Activated naive CD4-positive, alpha-beta T cell treated with Interleukin-2 at 50 U/mL for 16 hours (primary cell): ENCODE data around the gene DCLK2.

ENCODE experiments used
- DNase-seq: peaks from one replicate; pipeline ENCODE4 v3.0.0-alpha.2; 2020

DCLK2 gene

DNA sequence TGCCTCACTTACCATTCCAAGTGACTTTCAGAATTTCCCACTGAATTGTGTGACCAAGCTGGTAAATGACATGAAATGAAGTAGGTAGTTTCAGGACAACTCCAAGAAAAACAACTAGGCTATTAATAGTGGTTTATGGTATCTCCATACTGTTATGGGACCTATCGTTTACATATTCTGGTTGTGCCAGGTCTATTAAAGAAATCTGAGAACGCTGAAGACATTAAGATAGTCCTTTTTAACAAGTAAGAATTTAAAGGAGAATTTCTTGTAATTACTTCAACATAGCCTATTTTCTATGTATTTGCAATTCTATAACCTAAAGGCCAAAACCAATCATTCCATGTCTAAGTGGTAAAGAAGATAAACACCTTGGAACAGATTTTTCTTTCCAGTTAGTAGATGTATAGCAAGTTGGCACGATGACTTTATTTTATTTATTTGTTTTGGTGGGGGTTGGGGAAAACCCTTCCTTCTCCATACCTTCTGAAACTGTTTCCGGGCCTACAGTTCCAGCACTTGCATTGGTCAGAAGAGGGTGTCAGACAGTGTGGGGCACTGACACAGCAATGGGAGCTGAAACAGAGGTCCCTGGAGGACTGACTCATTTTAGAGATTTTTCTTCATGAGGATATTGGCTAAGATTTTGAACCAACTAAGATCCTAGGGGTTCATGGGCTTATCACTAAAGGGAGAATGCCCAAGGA, 7.6 kb upstream of the DCLK2 start:
- no peak for DNase-seq

DNA sequence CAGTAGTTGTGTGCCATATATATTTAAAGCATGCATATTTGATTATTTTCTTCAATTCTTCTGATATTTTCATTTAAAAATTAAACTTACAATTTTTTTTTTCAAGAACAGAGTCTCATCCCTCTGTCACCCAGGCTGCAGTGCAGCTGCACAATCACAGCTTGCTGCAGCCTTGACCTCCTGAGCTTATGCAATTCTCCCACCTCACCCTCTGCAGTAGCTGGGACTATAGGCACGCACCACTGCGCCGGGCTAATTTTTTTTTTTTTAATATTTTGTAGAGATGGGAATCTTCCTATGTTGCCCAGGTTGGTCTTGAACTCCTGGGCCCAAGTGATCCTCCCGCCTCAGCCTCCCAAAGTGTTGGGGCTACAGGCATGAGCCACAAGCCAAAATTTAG, 5.8 kb upstream of the DCLK2 start:
- no peak for DNase-seq

DNA sequence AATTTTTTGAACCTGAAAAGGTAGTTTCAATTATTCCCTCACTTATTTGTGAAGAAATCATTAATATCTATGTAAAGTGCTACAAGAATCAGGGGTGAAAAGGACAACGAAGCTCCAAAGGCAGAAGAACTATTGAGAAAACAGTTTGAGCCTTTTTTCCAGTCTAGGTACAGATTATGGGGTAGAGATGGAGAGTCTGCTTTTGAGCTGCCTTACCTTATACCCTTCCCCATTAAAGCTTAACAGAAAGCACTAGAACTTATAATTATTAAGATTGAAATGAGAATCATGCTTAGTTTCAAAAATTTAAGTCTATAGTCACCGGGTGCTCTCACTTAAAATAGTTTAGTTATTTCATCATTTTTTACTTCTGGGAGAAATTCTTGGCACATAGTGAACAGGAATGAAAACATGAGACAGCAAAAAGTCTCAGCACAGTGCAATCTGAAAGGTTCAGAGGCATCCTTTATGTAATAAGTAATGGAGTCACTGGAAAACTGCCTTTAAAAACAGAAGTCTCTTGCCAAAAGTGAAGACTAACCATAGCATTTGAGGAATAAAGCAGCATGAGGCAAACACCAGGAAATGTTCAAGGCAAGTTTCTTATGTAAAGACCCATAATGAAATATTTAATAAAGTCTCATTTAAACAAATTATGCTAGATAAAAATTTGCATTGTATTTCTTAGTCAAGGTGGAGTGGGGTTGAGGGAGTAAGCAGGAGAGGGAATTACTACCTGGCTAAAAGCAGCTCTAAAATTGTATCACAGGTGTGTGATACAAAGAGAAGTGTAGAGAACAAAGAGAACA, 5.1 kb upstream of the DCLK2 start:
- no peak for DNase-seq

DNA sequence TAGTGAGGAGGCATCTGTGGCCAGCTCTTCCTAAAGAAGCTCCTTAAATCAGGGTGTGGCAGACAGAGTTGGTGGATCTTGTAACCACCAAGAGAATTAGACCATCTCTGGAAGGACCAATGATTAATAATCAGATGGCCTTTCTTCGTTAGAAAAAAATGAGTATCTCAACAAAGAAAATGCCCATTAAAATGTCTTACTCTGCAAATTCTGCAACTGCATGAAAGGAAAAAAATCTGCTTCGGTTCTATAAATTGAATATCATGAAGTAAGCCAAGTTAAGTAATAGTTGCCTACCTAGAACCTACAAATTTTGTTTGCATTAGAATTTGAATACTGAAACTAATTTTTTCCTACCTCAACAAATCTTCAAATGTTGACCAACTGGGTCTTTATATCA, 4.2 kb upstream of the DCLK2 start:
- no peak for DNase-seq

DNA sequence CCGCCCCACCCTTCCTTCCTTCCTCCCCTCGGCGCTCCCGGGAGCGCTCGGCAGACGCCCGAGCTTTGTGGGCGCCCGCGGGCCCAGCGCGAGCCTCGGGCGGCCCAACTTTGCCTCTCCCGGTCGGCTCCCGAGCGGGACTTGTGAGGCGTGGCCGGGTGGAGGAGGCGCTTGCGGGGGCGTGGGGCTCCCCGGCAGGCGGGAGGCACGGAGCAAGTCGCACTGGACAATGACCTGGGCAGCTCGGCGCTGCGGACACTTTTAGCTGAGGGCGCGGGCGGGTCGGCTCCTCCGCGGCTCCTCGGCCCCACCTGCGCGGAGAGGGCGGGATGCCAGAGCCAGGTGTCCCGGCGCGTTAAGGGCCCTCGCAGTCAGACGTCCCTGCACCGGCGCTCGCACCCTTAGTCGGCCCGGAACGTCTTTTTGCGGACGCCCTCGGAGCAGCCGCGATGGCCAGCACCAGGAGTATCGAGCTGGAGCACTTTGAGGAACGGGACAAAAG, 385 bp downstream of the DCLK2 start:
- no peak for DNase-seq

DNA sequence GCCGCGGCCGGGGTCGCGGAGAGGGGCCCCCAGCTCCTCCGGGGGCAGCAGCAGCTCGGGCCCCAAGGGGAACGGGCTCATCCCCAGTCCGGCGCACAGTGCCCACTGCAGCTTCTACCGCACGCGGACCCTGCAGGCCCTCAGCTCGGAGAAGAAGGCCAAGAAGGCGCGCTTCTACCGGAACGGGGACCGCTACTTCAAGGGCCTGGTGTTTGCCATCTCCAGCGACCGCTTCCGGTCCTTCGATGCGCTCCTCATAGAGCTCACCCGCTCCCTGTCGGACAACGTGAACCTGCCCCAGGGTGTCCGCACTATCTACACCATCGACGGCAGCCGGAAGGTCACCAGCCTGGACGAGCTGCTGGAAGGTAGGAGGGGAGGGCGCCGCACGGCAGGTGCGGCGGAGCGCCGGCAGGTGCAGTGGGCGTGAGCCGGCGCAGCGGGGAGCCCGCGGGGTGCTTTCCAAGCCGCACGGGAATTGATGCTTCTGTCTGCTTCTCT, 886 bp downstream of the DCLK2 start:
- peak; percentile 9 for DNase-seq

DNA sequence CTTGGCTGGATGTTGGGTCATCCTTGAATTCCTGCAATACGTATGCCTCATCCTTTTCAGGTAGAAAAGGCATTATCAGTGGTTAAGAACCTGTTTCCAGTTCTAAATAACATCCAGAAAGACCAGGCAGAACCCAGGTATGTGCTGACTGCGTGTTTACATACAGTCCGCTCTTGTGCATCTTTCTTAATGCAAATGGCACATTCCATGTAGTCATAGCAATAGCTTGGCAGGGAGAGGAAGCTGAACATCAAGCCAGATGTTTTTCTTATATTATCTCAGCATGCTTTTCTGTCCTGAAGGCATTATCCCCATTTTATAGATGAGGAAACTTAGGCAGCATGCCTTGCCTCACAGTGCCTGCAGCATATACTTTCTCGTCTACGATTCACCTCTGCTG, 2.1 kb downstream of the DCLK2 start:
- no peak for DNase-seq

DNA sequence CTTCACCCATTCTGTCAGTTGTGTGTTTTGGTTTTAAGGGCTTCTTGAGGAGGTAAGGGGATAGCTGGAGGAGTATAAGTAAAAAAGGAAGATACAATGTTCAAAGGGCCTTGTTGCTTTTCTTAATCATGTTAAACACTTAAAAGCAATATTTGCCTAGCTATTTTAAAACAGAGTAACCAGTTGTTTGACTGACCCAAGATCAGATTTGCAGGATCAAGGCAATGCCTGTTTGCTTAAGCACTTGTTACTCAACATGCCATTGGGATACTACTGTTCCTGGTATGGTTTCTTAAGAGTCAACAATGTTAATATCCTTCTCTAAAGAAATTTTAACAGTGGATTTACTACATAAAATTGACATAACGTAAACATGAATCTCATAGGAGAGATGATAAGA, 2.6 kb downstream of the DCLK2 start:
- no peak for DNase-seq

DNA sequence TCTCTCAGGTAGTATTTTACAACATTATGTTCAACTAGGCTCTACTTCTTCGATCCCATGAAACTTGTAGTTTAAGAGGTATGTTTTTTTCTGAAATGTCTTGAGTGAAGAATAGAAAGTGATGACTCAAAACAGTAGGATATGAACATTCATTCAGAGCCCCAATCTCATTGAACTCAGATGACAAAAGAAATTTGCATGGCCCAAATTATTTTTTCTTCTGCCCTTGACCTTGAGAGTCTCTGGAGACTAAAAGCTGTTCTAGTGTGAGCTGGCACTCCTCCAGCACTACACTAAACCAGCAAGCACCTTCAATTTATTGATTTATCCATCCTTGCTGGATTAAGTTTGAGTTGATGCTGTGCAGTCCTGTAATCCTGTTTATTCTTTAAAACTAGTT, 4.0 kb downstream of the DCLK2 start:
- no peak for DNase-seq

DNA sequence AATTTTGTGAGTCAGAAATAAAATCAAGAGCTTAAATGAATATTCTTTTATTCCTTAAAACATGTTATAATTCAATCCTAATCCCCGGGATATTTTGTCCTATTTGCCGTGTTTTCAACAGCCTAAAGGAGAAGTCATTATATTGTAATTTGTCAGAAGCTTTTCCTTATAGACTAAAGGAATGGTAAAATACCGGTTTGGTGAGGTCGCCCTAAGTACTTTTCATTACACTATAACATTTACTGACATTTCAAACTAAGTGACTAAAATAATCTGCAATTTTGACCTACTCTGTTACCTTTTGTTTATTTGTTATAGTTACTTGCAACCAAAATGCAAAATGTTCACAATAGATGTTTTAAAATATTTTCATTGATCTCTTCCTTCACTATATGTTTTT, 8.8 kb downstream of the DCLK2 start:
- DNase-seq: no peak

DNA sequence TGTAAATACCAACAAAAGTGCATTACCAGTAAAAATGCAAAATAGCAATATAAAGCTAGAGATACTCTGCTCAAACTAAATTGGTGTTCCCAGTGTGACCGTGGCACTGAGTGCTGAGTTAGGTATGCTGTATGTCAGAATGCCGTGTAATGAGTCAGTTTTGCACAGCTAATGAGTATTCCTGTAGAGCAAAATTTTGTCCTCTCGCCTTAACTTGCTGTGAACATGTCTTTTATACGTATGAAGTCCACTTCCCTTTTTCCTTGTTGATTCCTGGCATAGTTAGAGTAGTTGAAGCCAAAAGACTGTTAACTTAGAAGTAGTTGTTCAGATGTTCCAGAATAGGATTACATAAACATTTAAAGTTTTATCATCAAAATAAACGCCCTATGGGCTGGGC, 11.5 kb downstream of the DCLK2 start:
- no peak for DNase-seq

DNA sequence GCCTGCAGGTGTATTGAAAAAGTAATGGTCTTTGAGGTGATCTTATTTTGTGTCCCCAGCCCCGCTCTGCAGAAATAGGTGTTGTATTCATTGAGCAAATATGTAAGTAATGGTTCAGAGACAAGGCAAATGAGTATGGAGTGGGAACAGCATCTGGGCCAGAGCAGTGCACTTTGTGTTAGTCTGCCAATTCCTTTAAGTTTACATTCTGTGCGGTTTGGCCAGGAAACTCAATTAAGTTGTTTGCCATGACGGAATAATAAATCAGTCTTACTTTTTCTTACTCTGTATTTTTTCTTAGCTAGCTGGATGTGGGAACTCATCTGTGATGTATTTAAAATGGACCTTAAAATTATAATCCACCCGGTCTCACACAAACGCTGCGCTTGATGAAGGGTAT, 12.6 kb downstream of the DCLK2 start:
- DNase-seq: no peak

DNA sequence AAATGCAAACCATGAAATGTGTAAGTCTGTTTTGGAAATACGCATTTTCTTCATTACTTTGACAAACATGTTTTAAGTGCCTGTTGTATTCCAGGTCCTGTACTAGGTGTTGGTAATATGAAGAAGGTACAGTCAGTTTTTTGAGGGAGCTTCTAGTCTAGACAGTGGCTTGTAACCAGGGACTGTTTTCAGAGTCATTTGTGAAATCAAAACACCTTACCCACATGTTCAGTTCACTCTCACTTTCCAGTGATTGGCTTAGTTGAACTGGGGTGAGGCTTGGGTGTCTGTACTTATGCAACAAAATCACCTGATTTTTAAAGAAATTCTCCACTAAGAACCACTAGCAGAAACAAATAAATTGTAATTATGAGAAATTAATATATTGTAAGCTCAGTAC, 16.4 kb downstream of the DCLK2 start:
- DNase-seq: no peak

DNA sequence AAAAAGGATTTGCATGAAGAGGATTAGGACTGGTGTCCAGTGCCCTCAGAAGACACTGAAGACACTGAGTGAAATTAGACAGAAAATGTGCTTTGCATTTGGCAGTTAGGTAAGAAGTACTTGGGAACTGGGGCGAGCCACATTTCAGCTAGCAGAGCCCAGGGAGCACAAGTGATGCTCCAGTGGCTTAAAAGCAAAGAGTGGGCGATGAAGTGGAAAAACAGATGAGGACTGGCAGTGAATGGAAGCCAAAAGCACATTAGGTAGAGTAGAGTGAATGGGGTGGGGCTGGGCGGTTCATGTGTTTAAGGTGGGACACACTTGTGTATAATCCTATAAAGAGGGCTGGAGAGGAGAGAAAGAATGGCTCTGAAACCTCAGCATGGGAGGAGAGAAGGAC, 18.4 kb downstream of the DCLK2 start:
- no peak for DNase-seq

DNA sequence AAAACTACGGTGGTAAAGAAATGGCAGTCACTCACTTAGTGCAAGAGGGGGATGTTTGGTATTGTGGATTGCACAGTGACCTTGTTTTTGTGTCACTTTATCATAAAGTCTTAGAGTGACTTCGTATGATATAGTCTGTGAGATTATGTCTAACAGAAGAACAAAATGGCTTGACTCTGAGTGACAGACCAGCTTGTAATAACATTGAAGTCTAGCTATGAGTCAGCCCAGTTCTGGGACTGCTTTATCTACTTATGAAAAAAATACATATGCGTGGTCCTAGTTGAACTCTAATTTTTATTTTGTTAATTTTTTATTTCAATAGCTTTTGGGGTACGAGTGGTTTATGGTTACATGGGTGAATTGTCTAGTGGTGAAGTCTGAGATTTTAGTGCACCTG, 20.0 kb downstream of the DCLK2 start:
- DNase-seq: no peak

DNA sequence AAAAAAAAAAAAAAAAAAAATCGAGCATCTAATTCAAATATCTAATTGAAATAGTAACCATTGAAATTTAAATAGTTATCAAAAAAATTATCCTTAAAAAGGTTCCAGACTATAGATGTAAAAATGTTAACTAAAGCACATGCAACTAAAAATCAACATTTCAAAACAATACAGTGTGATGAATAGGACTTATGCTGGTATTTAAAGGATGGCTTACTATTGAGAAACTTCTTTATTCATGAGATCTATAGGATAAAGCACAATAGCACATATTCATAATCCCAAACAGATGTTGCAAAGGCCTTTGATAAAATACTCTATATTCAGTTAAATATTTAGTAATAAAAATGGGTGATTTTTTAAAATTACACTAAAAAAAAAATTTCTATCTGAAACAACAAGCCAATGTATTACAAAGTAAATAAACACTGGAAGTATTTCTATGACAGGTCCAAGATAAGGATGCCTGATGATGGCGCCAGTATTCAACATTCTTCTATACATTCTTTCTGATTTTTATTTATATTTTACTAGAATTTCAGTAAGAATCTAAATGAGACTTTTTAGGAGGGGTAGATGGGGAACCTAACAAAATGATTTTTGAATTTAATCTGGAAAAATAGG, 26.3 kb downstream of the DCLK2 start:
- no peak for DNase-seq

DNA sequence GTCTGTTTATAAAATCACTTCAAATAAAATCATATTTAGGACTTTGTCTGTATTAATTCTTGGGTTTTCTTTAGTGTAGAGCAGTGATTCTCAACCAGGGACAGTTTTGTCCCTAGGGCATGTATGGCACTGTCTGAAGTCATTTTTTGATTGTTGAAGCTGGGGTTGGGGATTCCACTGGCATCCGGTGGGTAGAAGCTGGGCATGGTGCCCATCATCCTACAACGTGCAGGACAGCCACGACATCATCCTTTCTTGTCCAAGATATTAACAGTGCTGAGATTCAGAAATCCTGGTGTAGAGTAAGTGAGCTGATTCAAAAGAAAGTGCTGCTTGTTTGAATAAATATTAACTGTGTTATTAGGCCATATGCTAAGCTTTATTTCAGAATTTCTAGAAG, 28.6 kb downstream of the DCLK2 start:
- no peak for DNase-seq

DNA sequence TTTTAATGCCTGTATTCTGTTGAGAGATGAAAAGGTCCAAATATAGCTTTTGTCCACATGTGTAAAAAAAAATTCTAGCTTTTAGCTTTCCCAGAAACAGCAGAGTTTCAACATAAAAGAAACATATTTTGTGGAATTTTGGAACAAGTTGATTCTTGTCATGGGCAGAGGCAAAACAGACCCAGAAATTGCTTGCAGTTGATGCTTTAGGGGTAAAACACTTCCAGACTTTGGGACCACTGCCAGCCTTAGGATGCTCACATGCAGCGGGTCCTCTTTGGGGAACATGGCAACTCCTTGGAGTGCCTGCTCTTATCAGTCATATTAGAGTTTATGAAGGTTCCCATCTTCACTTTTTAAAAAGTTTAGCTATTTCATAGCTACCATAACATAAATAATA, 30.4 kb downstream of the DCLK2 start:
- DNase-seq: no peak

DNA sequence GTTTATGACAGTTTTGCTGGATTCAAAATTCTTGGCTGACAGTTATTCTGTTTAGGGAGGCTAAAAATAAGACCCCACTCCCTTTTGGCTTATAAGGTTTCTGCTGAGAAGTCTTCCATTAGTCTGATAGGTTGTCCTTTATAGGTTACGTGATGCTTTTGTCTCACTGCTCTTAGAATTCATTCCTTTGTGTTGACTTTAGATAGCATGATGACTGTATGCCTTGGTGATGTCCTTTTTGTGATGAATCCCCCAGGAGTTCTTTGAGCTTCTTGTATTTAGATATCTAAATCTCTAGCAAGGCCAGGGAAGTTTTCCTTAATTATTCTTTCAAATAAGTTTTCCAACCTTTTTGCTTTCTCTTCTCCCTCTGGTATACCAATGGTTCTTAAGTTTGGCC, 36.4 kb downstream of the DCLK2 start:
- no peak for DNase-seq

DNA sequence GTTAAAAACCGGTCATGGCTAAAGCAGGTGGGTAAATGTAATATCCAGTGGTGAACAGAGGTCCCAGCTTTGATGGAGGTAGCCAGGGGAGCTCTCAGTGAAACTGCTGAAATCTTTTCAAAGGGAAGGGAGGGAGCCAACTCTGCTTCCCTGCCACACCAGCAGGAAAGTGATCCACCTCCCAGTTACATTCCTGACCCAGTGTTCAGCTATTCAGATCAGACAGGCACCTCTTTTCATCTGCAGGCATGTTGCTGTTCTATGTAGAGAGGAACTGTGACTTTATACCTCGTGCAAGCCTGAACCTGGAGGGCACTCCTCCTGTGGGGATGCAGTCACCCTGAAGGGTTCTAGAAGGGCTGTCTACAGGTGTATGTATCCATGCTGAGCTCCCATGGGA, 37.6 kb downstream of the DCLK2 start:
- no peak for DNase-seq

DNA sequence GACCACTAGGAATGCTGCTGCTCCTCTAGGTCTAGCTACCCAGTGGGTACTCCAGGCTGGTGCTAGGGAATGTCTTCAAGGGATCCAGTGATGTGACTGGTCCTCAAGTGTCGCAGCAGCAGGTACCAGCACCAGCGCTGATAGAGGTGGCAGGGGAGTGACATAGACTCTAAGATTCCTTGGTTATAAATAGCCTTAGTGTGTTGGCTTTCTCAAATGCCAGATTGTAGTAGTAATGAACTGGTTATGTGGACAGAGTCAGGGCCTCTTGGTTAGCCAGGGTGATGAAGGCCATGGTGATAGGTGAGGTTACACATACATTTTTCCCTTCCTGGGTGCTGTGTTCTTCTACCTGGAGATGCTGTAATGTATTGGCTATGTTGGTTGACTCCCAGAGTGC, 38.3 kb downstream of the DCLK2 start:
- DNase-seq: no peak

DNA sequence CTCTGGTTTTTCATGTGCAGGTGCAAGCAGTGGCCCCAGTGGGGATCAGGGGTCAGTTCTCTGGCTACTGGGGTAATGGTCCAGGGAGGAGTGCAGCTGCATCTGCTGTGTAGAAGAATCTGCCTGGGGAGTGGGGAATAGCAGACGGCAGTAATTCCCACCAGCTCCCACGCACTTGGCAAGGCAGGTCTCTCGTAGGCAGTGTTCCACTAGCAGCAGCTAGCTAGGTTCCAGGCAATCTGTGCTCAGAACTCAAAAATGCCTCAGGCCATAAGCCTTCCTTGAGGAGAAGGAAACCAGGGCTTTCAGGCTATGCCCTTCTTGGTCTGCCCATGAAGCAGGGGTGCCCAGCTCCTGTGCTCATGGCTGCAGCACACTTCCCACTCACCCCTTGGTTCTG, 38.8 kb downstream of the DCLK2 start:
- no peak for DNase-seq

DNA sequence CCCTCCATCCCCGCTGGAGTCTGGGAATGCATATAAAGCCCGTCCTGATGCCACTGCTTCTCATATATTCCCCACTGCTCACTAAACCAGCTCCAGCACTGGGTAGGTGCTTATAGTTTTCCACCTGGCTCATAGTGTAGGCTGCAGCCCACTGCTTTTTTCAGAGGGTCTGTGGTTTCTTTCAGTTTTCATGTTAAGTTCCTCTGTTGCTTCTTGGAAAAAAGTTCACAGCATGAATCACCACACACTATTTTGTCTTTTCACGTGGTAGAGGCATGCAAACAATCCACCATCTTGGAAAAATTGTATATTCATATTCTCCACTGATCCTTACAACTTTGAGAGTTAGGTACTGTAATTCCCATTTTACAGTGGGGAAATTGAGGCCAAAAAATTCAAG, 39.4 kb downstream of the DCLK2 start:
- DNase-seq: no peak

DNA sequence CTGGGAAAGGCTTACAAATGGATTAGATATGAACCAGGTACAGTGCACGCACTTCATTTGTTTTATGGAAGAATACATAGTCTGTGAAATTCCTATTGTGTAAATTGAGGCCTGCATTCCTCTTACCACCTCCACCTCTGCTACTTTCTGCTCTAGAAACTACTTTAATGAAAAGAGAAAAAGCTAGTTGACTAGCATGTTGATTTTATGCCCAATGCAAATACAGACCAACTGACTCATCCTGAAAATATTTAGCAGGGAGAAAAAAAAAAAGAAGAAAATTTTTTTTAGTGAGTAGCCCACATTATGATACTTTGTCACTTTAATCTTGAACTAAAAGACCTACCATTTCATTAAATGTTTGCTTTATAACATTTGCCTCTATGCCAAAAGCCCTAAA, 41.2 kb downstream of the DCLK2 start:
- DNase-seq: no peak
